Right atrium auricular region (tissue), 2 donors: ENCODE results near the gene GRM5. TPM values are rescaled to one million over a fixed set of nuclear protein-coding genes. Genes with fewer than 3 reads are reported as not detected.

Experiments used
- DNase-seq: peaks from one replicate; pipeline ENCODE4 v3.0.0-alpha.2; 2019; ENCODE audit warnings: low spot score
- H3K27ac ChIP-seq, 2 donors: fragments of 200-600 bp; sonication (generic); 1 replicate in 1 of 2; 2 replicates in 1 of 2; pipeline ENCODE4 v1.5.1; 2016 to 2019
- H3K27me3 ChIP-seq, 2 donors: fragments of 200-600 bp; sonication (generic); one replicate each; pipeline versions ENCODE4 v1.5.1 to v1.6.0; 2017 to 2019
- H3K36me3 ChIP-seq: fragments of 200-600 bp; sonication (generic); one replicate; pipeline ENCODE4 v1.5.1; 2016
- H3K4me1 ChIP-seq, 2 donors: fragments of 200-600 bp; sonication (generic); one replicate each; pipeline versions ENCODE4 v1.5.1 to v1.6.0; 2017 to 2019
- H3K4me3 ChIP-seq, 2 donors: fragments of 200-600 bp; sonication (generic); 1 replicate in 1 of 2; 2 replicates in 1 of 2; pipeline ENCODE4 v1.5.1; 2017 to 2019; ENCODE audit warnings: mild to moderate bottlenecking in 1 of 2, moderate library complexity in 1 of 2
- H3K9me3 ChIP-seq, 2 donors: fragments of 200-600 bp; sonication (generic); one replicate each; pipeline ENCODE4 v1.5.1; 2019
- total RNA-seq, 2 donors: library from RNA; depleted of rRNA; stranded (reverse); fragments of >200 nt; gene quantifications; one replicate each; pipeline ENCODE4 v1.1.0, GENCODE V29; 2016
- TF ChIP-seq, protein P1 (sequence below), 2 donors: fragments of 200-600 bp; sonication (generic); IDR thresholded peaks; one replicate each; pipeline ENCODE4 v1.5.1; 2019; ENCODE audit warnings: antibody characterized with exemption in 2 of 2

The GRM5 gene
- total RNA-seq, 2 donors from 2014 or later = not detected

DNA sequence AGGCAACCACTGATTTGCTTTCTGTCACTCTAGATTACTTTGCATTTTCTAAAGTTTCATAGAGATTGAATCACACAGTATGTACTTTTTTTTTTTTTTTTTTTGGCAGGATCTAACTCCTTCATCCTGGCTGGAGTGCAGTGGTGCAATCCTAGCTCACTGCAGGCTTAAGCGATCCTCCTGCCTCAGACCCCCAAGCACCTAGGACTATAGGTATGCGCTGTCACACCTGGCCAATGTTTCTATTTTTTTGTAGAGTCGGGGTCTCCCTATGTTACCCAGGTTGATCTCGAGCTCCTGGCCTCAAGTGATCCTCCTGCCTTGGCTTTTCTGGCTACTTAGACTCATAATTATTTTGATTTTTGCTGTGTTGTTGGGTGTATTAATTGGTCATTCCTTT, 433.6 kb downstream of the GRM5 start:
- no peak for DNase-seq
- H3K36me3 ChIP-seq = no peaks in the 10 kb centered on the region
- H3K4me3 ChIP-seq = no peak overlapping the region
- TF ChIP-seq, protein P1, sequence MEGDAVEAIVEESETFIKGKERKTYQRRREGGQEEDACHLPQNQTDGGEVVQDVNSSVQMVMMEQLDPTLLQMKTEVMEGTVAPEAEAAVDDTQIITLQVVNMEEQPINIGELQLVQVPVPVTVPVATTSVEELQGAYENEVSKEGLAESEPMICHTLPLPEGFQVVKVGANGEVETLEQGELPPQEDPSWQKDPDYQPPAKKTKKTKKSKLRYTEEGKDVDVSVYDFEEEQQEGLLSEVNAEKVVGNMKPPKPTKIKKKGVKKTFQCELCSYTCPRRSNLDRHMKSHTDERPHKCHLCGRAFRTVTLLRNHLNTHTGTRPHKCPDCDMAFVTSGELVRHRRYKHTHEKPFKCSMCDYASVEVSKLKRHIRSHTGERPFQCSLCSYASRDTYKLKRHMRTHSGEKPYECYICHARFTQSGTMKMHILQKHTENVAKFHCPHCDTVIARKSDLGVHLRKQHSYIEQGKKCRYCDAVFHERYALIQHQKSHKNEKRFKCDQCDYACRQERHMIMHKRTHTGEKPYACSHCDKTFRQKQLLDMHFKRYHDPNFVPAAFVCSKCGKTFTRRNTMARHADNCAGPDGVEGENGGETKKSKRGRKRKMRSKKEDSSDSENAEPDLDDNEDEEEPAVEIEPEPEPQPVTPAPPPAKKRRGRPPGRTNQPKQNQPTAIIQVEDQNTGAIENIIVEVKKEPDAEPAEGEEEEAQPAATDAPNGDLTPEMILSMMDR (IDR thresholded peaks at IDR 0.05) = no peak
- H3K27me3 ChIP-seq = no peaks in the 10 kb centered on the region
- H3K9me3 ChIP-seq = no peaks in the 10 kb centered on the region
- no peaks in the 10 kb centered on the region for H3K4me1 ChIP-seq
- no peak overlapping the region for H3K27ac ChIP-seq

GRCh38 chr11:88631497-88631896, 434.3 kb downstream of the GRM5 start:
- TF ChIP-seq, protein P1 (IDR thresholded peaks at IDR 0.05) = no peak
- Histone ChIP-seq H3K36me3 (no peaks in the 10 kb centered on the region), H3K27ac (no peak overlapping the region), H3K27me3 (no peaks in the 10 kb centered on the region), H3K4me1 (no peaks in the 10 kb centered on the region), H3K9me3 (no peaks in the 10 kb centered on the region), H3K4me3 (no peak overlapping the region)
- DNase-seq = no peak

- TF ChIP-seq, protein P1 (IDR thresholded peaks at IDR 0.05) = no peak
- no peaks in the 10 kb centered on the region for H3K9me3 ChIP-seq
Measured at GRCh38 chr11:88629496-88629895, 436.3 kb downstream of the GRM5 start.

GRCh38 chr11:88626216-88626615, 439.6 kb downstream of the GRM5 start:
- Histone ChIP-seq H3K36me3 (no peaks in the 10 kb centered on the region), H3K9me3 (no peaks in the 10 kb centered on the region), H3K4me3 (no peak overlapping the region), H3K27me3 (no peaks in the 10 kb centered on the region), H3K27ac (no peak overlapping the region), H3K4me1 (no peaks in the 10 kb centered on the region)
- no peak for DNase-seq
- TF ChIP-seq, protein P1 (IDR thresholded peaks at IDR 0.05) = no peak

More at GRCh38 chr11:88629496-88629895, 436.3 kb downstream of the GRM5 start:
- H3K36me3 ChIP-seq = no peaks in the 10 kb centered on the region
- no peaks in the 10 kb centered on the region for H3K4me1 ChIP-seq
- DNase-seq = no peak
- no peaks in the 10 kb centered on the region for H3K27me3 ChIP-seq
- no peak overlapping the region for H3K27ac ChIP-seq
- no peak overlapping the region for H3K4me3 ChIP-seq

DNA sequence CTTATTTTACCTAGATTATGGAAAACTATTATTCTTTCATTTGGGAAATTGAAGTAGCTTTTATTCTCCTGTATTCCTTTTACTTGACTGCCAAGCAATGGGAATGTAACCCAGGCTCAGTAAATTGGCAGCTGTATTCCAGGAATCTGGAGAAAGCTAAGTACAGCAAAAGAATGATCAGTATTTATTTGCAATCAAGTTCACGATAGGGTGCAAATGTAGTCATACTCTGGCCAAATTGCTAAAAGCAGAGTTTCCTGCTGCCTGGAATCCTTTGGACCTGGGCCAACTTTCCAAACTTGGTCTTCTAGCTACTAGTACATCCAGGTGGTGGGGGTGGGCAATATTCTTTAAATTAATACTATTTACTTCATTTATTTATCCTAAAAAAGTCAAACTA, 442.3 kb downstream of the GRM5 start:
- no peak for DNase-seq
- no peaks in the 10 kb centered on the region for H3K4me1 ChIP-seq
- H3K4me3 ChIP-seq = no peak overlapping the region
- H3K36me3 ChIP-seq = no peaks in the 10 kb centered on the region
- no peaks in the 10 kb centered on the region for H3K27me3 ChIP-seq
- no peaks in the 10 kb centered on the region for H3K9me3 ChIP-seq
- no peak overlapping the region for H3K27ac ChIP-seq
- TF ChIP-seq, protein P1 (IDR thresholded peaks at IDR 0.05) = no peak

DNA sequence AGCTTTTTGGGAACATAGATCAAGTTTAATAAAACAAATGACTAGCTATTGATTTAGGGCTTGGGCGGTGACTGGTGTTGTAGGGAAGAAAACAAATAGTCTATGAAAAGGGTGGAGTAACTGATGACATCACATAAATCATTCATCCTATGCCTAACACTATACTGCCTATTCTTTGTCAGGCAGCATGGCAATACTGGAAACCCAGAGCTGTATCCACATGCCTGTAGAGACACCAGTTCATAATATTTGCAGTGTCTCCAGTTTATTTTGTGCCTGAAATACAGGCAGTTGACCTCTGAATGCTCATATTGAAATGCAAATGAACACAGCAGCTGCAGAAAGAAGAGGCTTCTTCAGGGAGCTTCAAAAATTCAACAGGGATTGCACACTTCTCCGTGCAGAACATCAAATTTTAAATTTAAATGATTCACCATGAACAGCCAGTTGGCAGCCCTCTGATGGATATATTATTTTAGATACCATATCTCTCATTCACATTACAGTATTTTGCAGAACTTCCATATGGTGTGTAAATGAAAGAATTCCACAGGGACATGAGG, 445.1 kb downstream of the GRM5 start:
- TF ChIP-seq, protein P1 (IDR thresholded peaks at IDR 0.05) = no peak
- Histone ChIP-seq H3K27me3 (no peaks in the 10 kb centered on the region), H3K4me3 (no peak overlapping the region), H3K4me1 (no peaks in the 10 kb centered on the region), H3K27ac (no peak overlapping the region), H3K36me3 (no peaks in the 10 kb centered on the region), H3K9me3 (no peaks in the 10 kb centered on the region)
- DNase-seq = no peak
